ENCODE data around the gene MPV17L.

DNA sequence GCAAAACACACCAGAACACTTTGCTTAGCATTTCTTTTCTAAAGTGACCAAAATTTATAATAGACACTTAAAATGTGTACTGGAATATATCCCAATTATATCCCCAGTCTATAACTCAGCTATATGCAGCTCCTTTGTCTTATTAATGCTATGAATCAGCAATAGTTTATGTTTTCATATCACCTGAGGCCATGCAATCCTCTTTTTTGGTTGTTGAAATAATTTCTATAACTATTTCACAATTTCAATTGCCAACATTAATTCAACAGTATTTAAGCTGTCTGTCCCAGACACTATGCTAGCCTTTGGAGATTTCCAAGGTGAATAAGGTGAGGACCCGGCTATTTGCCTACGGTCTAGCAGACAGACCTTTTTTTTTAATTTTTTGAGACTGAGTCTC is 21.6 kb downstream of the MPV17L start:
- TF ChIP-seq CTCF (IDR thresholded peaks at IDR 0.05) (no peak), POLR2A (IDR thresholded peaks at IDR 0.05) (no peak)

Data from body of pancreas (tissue), 4 donors.